Measurements from ENCODE around the gene CDK5RAP2.

DNA sequence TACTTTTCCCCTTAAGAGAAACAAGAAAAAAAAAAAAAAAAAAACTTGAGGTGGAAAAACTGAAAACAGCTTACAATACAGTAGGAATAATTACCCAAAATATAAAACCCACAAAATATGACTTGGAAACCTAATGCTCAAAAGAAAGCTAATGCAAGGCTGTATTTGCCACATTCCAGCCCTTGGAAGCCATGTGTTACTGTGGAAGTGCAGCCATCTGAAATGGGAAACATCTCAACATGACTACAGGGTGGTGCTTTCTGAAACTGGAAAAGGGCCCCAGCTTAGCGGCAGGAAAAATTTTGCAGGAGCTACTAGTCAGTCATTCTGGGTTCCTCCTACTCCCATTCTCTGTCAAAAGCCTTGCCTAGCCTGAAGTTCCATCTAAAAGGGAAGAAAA lies 20.4 kb downstream of the CDK5RAP2 start:
- TF ChIP-seq POLR2AphosphoS5 (IDR thresholded peaks at IDR 0.05; ENCODE audit: low read depth, low read length) (no peak), TAF1 (IDR thresholded peaks at IDR 0.05; ENCODE audit: borderline replicate concordance, insufficient read depth, low read length) (no peak), REST (IDR thresholded peaks at IDR 0.05; ENCODE audit: insufficient read depth in 1 of 2, low read depth in 2 of 2, low read length in 2 of 2) (no peak), SIN3A (IDR thresholded peaks at IDR 0.05; ENCODE audit: borderline replicate concordance, insufficient read depth, low read length) (no peak), FOXP2 (optimal IDR thresholded peaks at IDR 0.05; ENCODE audit: borderline replicate concordance, extremely low read depth, extremely low read length, insufficient read depth) (no peak)

Data from PFSK-1 (cell line).